IMR-90 (cell line): ENCODE data around the gene SLCO2B1. TPM values are rescaled to one million over a fixed set of nuclear protein-coding genes. Genes with fewer than 3 reads are reported as not detected.

ENCODE experiments used
- ATAC-seq: fragments of 200-7000 bp; cut with Tn5 transposase; 2 replicates; pipeline ENCODE4 v1.9.1; 2020; ENCODE audit warnings: low read depth, mild to moderate bottlenecking, moderate library complexity
- BruUV-seq: library from RNA; stranded (reverse); fragments of 400-500 nt; replicated peaks from 2 replicates; lab custom pipeline; 2021; lab: Mats Ljungman, UMichigan
- CTCF ChIA-PET: fragments of 300-600 bp; formaldehyde crosslinking; extraction: SDS; loops from one replicate; lab custom pipeline; 2021; ENCODE audit warnings: antibody characterized with exemption; lab: Yijun Ruan, JAX
- POLR2A ChIA-PET: fragments of 300-600 bp; sonication (Branson Sonifier 250); formaldehyde crosslinking; loops from one replicate; lab custom pipeline; 2022; ENCODE audit warnings: antibody characterized with exemption; ENCODE audit not compliant: unreplicated experiment; lab: Charles Lee
- DNase-seq: peaks from one replicate; pipeline ENCODE4 v3.0.0; 2013
- H2AFZ ChIP-seq: replicated peaks from 2 replicates; pipeline ENCODE3; 2013; ENCODE audit warnings: low read length, mild to moderate bottlenecking; ENCODE audit not compliant: poor library complexity
- H2AK5ac ChIP-seq: 2 replicates; pipeline ENCODE4 v1.6.1; 2013; ENCODE audit warnings: low read depth, low read length, inconsistent platforms
- H2AK9ac ChIP-seq: replicated peaks from 2 replicates; pipeline ENCODE3; 2013; ENCODE audit warnings: mild to moderate bottlenecking, low read depth, low read length, moderate library complexity; ENCODE audit not compliant: poor library complexity
- H2BK120ac ChIP-seq: 2 replicates; pipeline ENCODE4 v1.6.1; 2013; ENCODE audit warnings: low read depth, low read length, inconsistent platforms
- H2BK15ac ChIP-seq: 3 replicates; pipeline ENCODE4 v1.6.1; 2013; ENCODE audit warnings: low read depth, low read length, inconsistent platforms
- H2BK20ac ChIP-seq: 2 replicates; pipeline ENCODE4 v1.6.1; 2013; ENCODE audit warnings: low read depth, mild to moderate bottlenecking, inconsistent platforms, low read length, moderate library complexity
- H2BK5ac ChIP-seq: 2 replicates; pipeline ENCODE4 v1.6.1; 2013; ENCODE audit warnings: mild to moderate bottlenecking, low read depth, low read length, inconsistent platforms; ENCODE audit not compliant: poor library complexity, severe bottlenecking
- H3K14ac ChIP-seq: replicated peaks from 2 replicates; pipeline ENCODE4 v1.6.1; 2013; ENCODE audit warnings: low read depth, low read length, inconsistent platforms
- H3K18ac ChIP-seq: 2 replicates; pipeline ENCODE4 v1.6.1; 2013; ENCODE audit warnings: low read depth, low read length, control low read depth
- H3K23ac ChIP-seq: 2 replicates; pipeline ENCODE4 v1.6.1; 2013; ENCODE audit warnings: low read depth, low read length, inconsistent platforms
- H3K27ac ChIP-seq: 2 replicates; pipeline ENCODE4 v1.5.1; 2013; ENCODE audit warnings: mild to moderate bottlenecking, control low read depth, low read length; ENCODE audit not compliant: insufficient read depth
- H3K27me3 ChIP-seq: 2 replicates; pipeline ENCODE4 v1.6.1; 2013; ENCODE audit warnings: low read length; ENCODE audit not compliant: control insufficient read depth, insufficient read depth
- H3K36me3 ChIP-seq: 2 replicates; pipeline ENCODE4 v1.6.1; 2013; ENCODE audit warnings: low read length, mixed read lengths; ENCODE audit not compliant: control insufficient read depth, insufficient read depth
- H3K4ac ChIP-seq: 2 replicates; pipeline ENCODE4 v1.6.1; 2013; ENCODE audit warnings: low read depth, low read length, inconsistent platforms
- H3K4me1 ChIP-seq: 2 replicates; pipeline ENCODE4 v1.6.1; 2013; ENCODE audit warnings: low read length, mixed read lengths; ENCODE audit not compliant: control insufficient read depth, insufficient read depth
- H3K4me2 ChIP-seq: 2 replicates; pipeline ENCODE4 v1.6.1; 2013; ENCODE audit warnings: low read depth, mild to moderate bottlenecking, control low read depth, low read length, moderate library complexity
- H3K4me3 ChIP-seq: 2 replicates; pipeline ENCODE4 v1.5.1; 2013; ENCODE audit warnings: low read depth, mild to moderate bottlenecking, control low read depth, low read length, moderate library complexity; ENCODE audit not compliant: insufficient read depth
- H3K56ac ChIP-seq: 2 replicates; pipeline ENCODE4 v1.6.1; 2013; ENCODE audit warnings: low read length, inconsistent platforms; ENCODE audit not compliant: insufficient read depth; ENCODE audit errors: extremely low read depth
- H3K79me1 ChIP-seq, 2 experiments: 2 replicates each; pipeline ENCODE4 v1.6.1; 2013; ENCODE audit warnings: low read length in 2 of 2, inconsistent platforms in 1 of 2, low read depth in 1 of 2
- H3K9ac ChIP-seq: 2 replicates; pipeline ENCODE4 v1.6.1; 2013; ENCODE audit warnings: low read depth, low read length, control low read depth
- H3K9me1 ChIP-seq: 2 replicates; pipeline ENCODE4 v1.6.1; 2013; ENCODE audit warnings: low read length, inconsistent platforms; ENCODE audit not compliant: insufficient read depth
- H3K9me3 ChIP-seq: 2 replicates; pipeline ENCODE4 v1.6.1; 2013; ENCODE audit warnings: low read length; ENCODE audit not compliant: control insufficient read depth, insufficient read depth
- H4K20me1 ChIP-seq: 2 replicates; pipeline ENCODE4 v1.6.1; 2013; ENCODE audit warnings: low read length, inconsistent platforms; ENCODE audit not compliant: insufficient read depth
- H4K5ac ChIP-seq: 2 replicates; pipeline ENCODE4 v1.6.1; 2013; ENCODE audit warnings: mild to moderate bottlenecking, low read depth, low read length, control low read depth
- H4K8ac ChIP-seq, 2 experiments: 2 replicates each; pipeline ENCODE4 v1.6.1; 2013; ENCODE audit warnings: low read depth in 2 of 2, low read length in 2 of 2, control low read depth in 1 of 2, inconsistent platforms in 1 of 2
- H4K91ac ChIP-seq: 2 replicates; pipeline ENCODE4 v1.6.1; 2013; ENCODE audit warnings: low read depth, low read length, inconsistent platforms; ENCODE audit not compliant: insufficient read depth
- BHLHE40 ChIP-seq: fragments of 150-350 bp; IDR thresholded peaks from 2 replicates; pipeline ENCODE4 v1.6.1; 2016; ENCODE audit warnings: mild to moderate bottlenecking, low read depth, low read length
- CEBPB ChIP-seq: IDR thresholded peaks from 2 replicates; pipeline ENCODE4 v1.6.1; 2012; ENCODE audit warnings: low read depth, low read length, improper control_type of control experiment
- CHD1 ChIP-seq: IDR thresholded peaks from 2 replicates; pipeline ENCODE4 v1.6.1; 2012; ENCODE audit warnings: low read depth, low read length, improper control_type of control experiment
- POLR2A ChIP-seq: IDR thresholded peaks from 2 replicates; pipeline ENCODE4 v1.6.1; 2012; ENCODE audit warnings: mild to moderate bottlenecking, low read depth, low read length
- RAD21 ChIP-seq: IDR thresholded peaks from 2 replicates; pipeline ENCODE4 v1.6.1; 2012; ENCODE audit warnings: low read length, improper control_type of control experiment
- RCOR1 ChIP-seq: IDR thresholded peaks from 2 replicates; pipeline ENCODE4 v1.6.1; 2012; ENCODE audit warnings: mild to moderate bottlenecking, low read length, improper control_type of control experiment; ENCODE audit not compliant: insufficient replicate concordance
- WGBS, 2 experiments: methylation state at CpG; one replicate each; pipeline versions ENCODE4 v1.1.5 to v1.1.7; 2013; ENCODE audit warnings: missing lambda C conversion rate in 2 of 2; ENCODE audit not compliant: insufficient read length in 1 of 2; ENCODE audit errors: extremely low coverage in 2 of 2; 5-methylcytosine and 5-hydroxymethylcytosine counted together
- dilution Hi-C: fragments of 300-500 bp; cut with HindIII; formaldehyde crosslinking; loops from one replicate; pipeline ENCODE4 v1.14.3; 2018; ENCODE audit warnings: low sequenced_read_pairs; ENCODE audit not compliant: unreplicated experiment
- in situ Hi-C: fragments of 300-500 bp; cut with MboI; formaldehyde crosslinking; loops from 3 replicates; pipeline ENCODE4 v1.14.3; 2019; ENCODE audit warnings: low sequenced_read_pairs, inconsistent platforms, mixed read lengths
- intact Hi-C: fragments of 100-400 bp; cut with micrococcal nuclease; formaldehyde crosslinking; loops from 2 replicates; pipeline ENCODE4 v1.10.0; 2022
- polyA plus RNA-seq, 3 experiments: library from polyadenylated mRNA; depleted of rRNA; stranded (reverse); fragments of >200 nt; gene quantifications; 2 replicates each; pipeline ENCODE4 v1.2.3, GENCODE V29; 2012; ENCODE audit warnings: low replicate concordance in 1 of 3
- total RNA-seq: library from RNA; depleted of rRNA; stranded (reverse); fragments of >200 nt; gene quantifications from 2 replicates; pipeline ENCODE4 v1.2.3, GENCODE V29; 2012
- TF ChIP-seq, protein P1 (sequence below): fragments of 150-350 bp; IDR thresholded peaks from 2 replicates; pipeline ENCODE4 v1.6.1; 2017; ENCODE audit warnings: mild to moderate bottlenecking, antibody characterized with exemption, low read length, low read depth
- TF ChIP-seq, protein P2 (sequence below): conservative IDR thresholded peaks from 2 replicates; pipeline ENCODE4 v1.5.1; 2012; ENCODE audit warnings: mild to moderate bottlenecking, low read depth, low read length, improper control_type of control experiment
- TF ChIP-seq, protein P3 (sequence below): fragments of 150-350 bp; IDR thresholded peaks from 2 replicates; pipeline ENCODE4 v1.6.1; 2016; ENCODE audit warnings: low read depth, mild to moderate bottlenecking, low read length, moderate library complexity, borderline replicate concordance

SLCO2B1 gene
- total and polyA plus RNA-seq, 2 of the 4 experiments (the other 2 are of a cell fraction), result not detected

DNA sequence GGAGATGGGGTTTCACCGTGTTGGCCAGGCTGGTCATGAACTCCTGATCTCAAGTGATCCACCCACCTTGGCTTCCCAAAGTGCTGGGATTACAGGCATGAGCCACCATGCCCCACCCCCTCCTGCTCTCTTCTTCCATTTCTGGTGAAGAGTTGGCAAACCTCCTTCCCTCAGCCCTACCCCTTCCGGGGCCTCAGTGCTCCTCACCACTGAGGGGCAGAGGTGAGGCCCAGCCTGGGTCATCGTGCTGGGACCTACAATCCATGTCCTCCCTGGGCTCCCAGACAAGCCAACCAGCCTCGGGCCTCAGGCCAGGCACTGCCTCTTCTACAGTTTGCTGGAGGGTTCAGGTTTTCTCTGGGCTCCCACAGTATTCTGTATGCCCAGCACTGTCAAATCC, 74.9 kb downstream of the SLCO2B1 start:
- Histone ChIP-seq H2BK120ac (no peak overlapping the region), H3K4me2 (no peak overlapping the region), H3K56ac (no peak overlapping the region), H3K36me3 (no peaks in the 10 kb centered on the region), H3K14ac (no peak overlapping the region), H2AFZ (no peak overlapping the region), H4K5ac (no peak overlapping the region), H4K8ac (no peak overlapping the region), H2AK9ac (no peak overlapping the region), H2BK5ac (no peak overlapping the region), H2AK5ac (no peak overlapping the region), H2BK15ac (no peak overlapping the region), H3K27ac (no peak overlapping the region), H3K4ac (no peak overlapping the region), H3K18ac (no peak overlapping the region), H4K20me1 (no peaks in the 10 kb centered on the region; the same call in 1 of the 2 replicates), H3K9me1 (no peaks in the 10 kb centered on the region), H2BK20ac (no peak overlapping the region), H3K27me3 (peaks cover 30% of the 10 kb centered on the region), H3K4me3 (no peak overlapping the region), H3K4me1 (no peaks in the 10 kb centered on the region), H3K9me3 (no peaks in the 10 kb centered on the region), H4K91ac (no peak overlapping the region), H3K23ac (no peak overlapping the region), H3K9ac (no peak overlapping the region), H3K79me1 (no peaks in the 10 kb centered on the region)
- ATAC-seq (no peak), DNase-seq (no peak)
- in situ Hi-C loops, result no loop called here
- no TSS peak for BruUV-seq
- TF ChIP-seq POLR2A (no peak), RCOR1 (no peak), CEBPB (no peak), RAD21 (no peak), BHLHE40 (no peak), CHD1 (no peak)
- TF ChIP-seq, protein P1, sequence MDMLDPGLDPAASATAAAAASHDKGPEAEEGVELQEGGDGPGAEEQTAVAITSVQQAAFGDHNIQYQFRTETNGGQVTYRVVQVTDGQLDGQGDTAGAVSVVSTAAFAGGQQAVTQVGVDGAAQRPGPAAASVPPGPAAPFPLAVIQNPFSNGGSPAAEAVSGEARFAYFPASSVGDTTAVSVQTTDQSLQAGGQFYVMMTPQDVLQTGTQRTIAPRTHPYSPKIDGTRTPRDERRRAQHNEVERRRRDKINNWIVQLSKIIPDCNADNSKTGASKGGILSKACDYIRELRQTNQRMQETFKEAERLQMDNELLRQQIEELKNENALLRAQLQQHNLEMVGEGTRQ, result no peak
- TF ChIP-seq, protein P2, sequence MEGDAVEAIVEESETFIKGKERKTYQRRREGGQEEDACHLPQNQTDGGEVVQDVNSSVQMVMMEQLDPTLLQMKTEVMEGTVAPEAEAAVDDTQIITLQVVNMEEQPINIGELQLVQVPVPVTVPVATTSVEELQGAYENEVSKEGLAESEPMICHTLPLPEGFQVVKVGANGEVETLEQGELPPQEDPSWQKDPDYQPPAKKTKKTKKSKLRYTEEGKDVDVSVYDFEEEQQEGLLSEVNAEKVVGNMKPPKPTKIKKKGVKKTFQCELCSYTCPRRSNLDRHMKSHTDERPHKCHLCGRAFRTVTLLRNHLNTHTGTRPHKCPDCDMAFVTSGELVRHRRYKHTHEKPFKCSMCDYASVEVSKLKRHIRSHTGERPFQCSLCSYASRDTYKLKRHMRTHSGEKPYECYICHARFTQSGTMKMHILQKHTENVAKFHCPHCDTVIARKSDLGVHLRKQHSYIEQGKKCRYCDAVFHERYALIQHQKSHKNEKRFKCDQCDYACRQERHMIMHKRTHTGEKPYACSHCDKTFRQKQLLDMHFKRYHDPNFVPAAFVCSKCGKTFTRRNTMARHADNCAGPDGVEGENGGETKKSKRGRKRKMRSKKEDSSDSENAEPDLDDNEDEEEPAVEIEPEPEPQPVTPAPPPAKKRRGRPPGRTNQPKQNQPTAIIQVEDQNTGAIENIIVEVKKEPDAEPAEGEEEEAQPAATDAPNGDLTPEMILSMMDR, result no peak
- TF ChIP-seq, protein P3, sequence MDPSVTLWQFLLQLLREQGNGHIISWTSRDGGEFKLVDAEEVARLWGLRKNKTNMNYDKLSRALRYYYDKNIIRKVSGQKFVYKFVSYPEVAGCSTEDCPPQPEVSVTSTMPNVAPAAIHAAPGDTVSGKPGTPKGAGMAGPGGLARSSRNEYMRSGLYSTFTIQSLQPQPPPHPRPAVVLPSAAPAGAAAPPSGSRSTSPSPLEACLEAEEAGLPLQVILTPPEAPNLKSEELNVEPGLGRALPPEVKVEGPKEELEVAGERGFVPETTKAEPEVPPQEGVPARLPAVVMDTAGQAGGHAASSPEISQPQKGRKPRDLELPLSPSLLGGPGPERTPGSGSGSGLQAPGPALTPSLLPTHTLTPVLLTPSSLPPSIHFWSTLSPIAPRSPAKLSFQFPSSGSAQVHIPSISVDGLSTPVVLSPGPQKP, result no peak
- POLR2A ChIA-PET, result no interaction called here
- intact Hi-C loops, result no loop called here
- CTCF ChIA-PET, result no interaction called here
- no CpG with 5 or more reads among the region's 4 CpGs for WGBS, 2 experiments
- dilution Hi-C loops, result no loop called here
